NCI-H345 treated with DMSO at 0.1 percent for 48 hours (cell line): ENCODE measurements around the gene RNF217.
A peak's percentile ranks its signal among the peaks of the same experiment; 100 is the strongest.

Experiments used
- DNase-seq: peaks from one replicate; lab custom pipeline; 2025; ENCODE audit not compliant: unreplicated experiment; lab: John Stamatoyannopoulos, UW

The RNF217 gene

GRCh38 chr6:125095580-125096301 is 133.5 kb downstream of the RNF217 start:
- no peak for DNase-seq

DNA sequence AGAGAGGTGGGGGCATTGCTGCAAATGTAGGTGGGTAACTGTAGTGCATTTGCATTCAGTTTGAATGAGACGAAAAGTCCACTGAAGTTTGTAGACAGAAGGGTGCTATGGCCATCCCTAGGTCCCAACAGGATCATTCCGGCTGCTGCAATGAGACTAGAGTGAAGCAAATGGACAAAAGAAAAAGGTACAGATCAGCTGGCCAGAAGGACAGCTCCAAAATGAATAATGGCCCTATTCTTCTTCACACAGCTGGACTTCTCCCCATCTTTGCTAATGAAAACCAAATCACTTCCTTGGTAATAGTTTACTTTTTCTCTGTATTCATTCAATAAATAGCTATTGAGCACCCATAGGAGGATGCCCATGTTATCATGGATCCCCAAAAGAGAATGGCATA is 134.9 kb downstream of the RNF217 start:
- DNase-seq = no peak

GRCh38 chr6:125098253-125098652 is 136.0 kb downstream of the RNF217 start:
- no peak for DNase-seq

DNA sequence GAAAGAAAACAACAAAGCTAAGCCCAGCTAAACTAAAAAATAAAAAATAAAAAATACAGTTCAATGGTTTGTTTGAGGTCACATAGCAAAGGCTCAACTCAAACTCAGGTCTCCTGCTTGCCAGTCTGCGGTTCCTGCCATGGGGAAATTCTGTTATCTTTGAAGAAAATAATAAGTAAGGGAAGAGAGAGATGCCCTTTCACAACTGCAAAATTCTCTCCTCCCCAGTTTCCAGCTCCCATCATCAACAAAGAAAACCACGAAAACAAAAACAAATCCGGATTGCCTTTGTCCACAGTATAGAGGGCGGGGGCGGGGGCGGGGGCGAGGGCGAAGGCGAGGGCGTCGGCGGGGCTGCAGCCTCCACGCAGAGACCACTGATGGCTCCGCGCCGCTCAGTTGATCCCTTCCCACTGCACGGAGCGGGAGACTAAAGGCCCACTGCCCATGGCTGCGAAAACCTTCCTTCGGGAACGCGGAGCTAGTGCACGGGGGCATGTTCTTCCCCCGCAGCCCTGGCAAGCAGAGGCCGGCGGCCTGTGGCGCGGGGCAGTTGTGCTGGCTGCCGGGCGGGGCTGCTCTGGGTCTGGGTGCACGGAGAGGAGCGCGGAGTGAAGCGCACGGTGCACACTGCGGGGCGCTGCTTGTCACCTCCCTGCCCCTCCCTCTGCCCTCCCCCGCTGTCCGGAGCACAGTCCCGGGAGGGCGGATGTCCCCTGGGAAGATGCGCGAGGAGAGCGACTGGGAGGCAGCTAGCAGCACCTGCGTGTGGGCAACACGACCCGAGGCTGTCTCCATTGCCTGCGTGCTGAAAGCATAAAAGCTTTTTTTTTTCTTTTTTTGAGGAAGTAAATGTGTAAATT is 137.2 kb downstream of the RNF217 start:
- DNase-seq = peak; percentile 70

DNA sequence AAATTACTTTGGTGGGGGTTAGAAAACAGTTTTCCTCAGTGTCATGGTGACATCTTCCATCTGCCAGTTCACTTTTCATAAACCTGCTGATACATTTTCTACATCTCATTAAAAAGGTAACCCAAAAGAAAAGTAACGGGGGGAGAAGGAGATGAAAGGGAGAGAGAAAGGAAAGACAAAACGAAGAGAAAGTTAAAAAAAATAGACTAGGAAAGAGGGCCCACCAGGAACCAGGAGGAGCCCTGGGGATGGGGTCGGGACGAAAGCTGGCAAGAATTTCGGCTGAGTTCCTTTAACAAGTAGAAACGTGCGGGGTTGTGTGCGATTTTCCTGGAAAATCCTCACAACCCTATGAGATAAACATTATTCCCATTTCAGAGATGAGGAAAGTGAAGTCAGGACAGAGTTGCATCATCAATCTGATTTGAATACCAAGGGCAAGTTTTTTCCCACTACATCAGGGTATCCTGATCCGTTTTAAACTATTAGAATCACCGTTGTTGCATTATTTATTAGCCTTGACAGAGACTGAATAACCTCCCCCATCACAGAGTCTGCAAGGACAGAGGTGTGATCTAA is 137.9 kb downstream of the RNF217 start:
- no peak for DNase-seq

GRCh38 chr6:125101128-125101527 is 138.9 kb downstream of the RNF217 start:
- DNase-seq = no peak

GRCh38 chr6:125101631-125102030 is 139.4 kb downstream of the RNF217 start:
- no peak for DNase-seq

GRCh38 chr6:125102411-125102810 is 140.2 kb downstream of the RNF217 start:
- no peak for DNase-seq

GRCh38 chr6:125102891-125103290 is 140.7 kb downstream of the RNF217 start:
- DNase-seq = no peak

- peak; percentile 12 for DNase-seq
Observed at GRCh38 chr6:125104425-125104824, 142.2 kb downstream of the RNF217 start.

DNA sequence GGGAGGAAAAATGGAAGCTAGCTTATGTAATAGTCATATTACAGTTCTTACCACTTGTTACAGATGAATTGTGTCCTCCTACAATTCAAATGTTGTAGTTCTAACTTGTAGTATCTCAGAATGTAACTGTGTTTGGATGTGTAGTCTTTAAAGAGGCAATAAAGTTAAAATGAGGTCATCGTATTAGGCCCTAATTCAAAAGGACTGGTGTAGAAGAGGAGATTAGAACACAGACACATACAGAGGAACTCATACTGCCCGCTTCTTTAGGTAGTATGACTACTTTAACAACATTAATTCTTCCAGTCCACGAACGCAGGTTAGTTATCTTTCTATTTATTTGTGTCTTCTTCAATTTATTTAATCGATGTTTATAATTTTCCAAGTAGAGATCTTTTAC is 144.8 kb downstream of the RNF217 start:
- DNase-seq = no peak

DNA sequence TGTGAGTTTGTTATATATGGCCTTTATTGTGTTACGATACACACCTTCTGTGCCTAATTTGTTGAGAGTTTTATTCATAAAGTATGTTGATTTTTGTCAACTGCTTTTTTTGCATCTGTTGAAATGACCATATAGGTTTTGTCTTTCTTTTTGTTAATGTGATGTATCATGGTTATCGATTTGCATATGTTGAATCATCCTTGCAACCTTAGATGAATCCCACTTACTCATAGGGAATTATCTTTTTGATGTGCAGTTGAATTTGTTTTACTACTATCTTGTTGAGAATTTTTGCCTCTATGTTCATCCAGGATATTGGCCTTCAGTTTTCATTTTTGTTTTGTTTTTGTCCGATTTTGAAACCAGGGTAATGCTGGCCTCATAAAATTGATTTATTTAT is 145.7 kb downstream of the RNF217 start:
- DNase-seq = no peak

DNA sequence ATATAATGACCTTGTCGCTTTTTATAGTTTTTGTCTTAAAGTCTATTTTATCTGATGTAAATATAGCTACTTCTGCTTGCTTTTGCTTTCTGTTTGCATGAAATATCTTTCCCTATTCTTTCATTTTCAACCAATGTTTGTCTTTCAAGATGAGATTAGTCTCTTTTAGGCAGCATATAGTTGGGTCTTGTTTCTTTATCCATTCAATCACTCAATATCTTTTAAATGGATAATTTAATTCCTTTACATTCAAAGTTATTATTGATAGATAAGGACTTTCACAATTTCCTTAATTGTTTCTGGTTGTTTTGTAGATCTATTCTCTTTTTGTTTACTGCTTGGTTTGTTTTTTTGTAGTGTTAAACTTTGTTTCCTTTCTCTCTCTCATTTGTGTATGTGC is 147.8 kb downstream of the RNF217 start:
- DNase-seq = no peak

- no peak for DNase-seq
Observed at GRCh38 chr6:125111219-125111983, 149.2 kb downstream of the RNF217 start.

DNA sequence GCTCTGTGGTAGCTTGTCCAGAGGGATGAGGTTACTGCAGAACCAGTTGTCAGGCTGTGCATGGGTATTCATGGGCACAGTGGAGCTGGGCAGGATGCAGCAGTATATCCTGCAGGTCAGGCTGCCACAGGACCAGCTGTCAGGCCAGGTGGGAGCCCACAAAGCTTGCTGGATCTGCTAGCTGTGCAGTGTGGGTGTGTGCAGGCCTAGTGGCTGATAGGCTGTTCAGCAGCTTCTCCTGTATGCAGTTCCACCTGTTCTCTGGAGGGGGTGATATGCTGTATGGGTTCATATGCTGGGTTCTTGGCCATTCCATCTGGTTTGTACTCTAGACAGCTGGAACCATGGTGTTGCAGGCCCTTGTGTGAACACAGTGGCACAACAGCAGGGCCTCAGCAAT is 150.7 kb downstream of the RNF217 start:
- no peak for DNase-seq

DNA sequence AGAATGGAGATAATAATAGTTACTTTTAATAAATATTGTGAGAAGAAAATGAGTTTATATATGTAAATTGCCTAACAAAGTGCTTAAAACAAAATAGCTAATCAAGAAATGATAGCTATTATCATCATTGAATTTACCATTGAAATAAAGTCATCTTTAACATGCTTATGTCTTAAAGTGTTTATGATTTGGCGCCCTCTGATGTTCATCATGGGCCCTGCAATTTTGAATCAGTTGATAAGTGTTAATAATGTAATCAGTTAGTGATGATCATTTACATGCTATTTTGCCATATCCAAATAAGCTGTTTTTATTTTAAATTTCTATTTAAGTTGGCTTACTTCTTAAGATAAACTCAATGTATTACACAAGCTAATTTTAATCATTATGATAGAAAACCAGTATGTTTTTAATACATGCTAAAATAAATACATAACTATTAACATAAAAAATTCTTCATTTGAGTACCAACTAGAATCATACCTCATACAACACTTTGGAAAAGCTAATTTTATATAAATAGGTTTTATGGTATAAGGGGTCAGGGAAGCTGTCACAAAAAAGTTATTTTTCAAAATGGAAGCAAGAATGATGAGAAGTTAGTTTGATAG is 152.1 kb downstream of the RNF217 start:
- DNase-seq = peak; percentile 22

DNA sequence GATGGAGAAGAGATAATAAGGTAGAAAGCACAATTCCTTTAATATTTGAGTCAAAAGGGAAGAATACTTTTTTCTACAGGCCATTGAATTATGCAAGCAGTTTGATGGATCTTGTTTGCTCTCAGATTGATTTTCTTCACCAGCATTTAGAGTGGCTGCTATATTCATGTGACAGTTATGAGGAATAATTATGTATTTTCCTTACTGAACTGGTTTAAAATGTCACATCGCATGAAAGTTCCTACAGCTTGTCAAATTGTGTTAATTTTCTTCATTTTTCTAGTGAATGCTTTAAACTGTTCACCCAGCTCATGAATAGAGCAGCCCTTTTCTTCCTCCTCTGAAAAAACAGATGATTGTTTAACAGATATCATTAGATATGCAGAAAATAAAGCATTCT is 153.9 kb downstream of the RNF217 start:
- DNase-seq = no peak

GRCh38 chr6:125116710-125117109 is 154.5 kb downstream of the RNF217 start:
- DNase-seq = no peak

DNA sequence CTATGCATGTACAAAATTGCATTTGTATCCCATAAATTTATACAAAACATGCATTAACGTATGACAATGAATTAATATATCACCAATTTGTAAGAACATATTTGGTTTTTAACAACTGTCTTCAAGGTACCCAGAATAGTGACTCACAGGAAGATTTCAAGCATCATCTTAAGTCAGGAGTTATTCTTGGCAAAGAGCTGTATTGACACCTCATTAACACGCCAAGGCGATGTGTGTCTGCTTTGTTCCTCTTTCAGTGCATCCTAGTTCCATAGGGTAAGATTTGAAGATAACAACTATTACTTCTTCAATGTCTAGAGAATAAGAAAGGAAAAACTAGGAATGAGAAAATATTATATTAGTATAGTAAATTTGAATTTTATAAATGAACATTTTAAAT is 155.6 kb downstream of the RNF217 start:
- DNase-seq = no peak

GRCh38 chr6:125120054-125120590 is 157.9 kb downstream of the RNF217 start:
- DNase-seq = no peak

- DNase-seq = no peak
Observed at GRCh38 chr6:125121894-125122293, 159.7 kb downstream of the RNF217 start.
